DMS79 (cell line): ENCODE data around the gene UNK.
A peak's percentile ranks its signal among the peaks of the same experiment; 100 is the strongest.
"Not testable (repeated sequence)": the region's sequence is repeated elsewhere in the genome, so short reads cannot be mapped to it uniquely, and the experiment has no call there.

Experiments
- DNase-seq: peaks from one replicate; lab custom pipeline; 2025; lab: John Stamatoyannopoulos, UW

Gene UNK

GRCh38 chr17:75773808-75774470, 10.7 kb upstream of the UNK start:
- DNase-seq: no peak

- DNase-seq: no peak
Observed at GRCh38 chr17:75774471-75774990, 10.1 kb upstream of the UNK start.

- no peak for DNase-seq
Observed at GRCh38 chr17:75774991-75775668, 9.5 kb upstream of the UNK start.

GRCh38 chr17:75776386-75777295, 8.0 kb upstream of the UNK start:
- no peak for DNase-seq

GRCh38 chr17:75777296-75777922, 7.2 kb upstream of the UNK start:
- DNase-seq: no peak

GRCh38 chr17:75778066-75778860, 6.3 kb upstream of the UNK start:
- not testable (repeated sequence) for DNase-seq

GRCh38 chr17:75778861-75779249, 5.8 kb upstream of the UNK start:
- no peak for DNase-seq

GRCh38 chr17:75779250-75779986, 5.2 kb upstream of the UNK start:
- DNase-seq: peak; percentile 96

GRCh38 chr17:75779987-75780889, 4.4 kb upstream of the UNK start:
- DNase-seq: no peak

GRCh38 chr17:75783069-75783783, 1.4 kb upstream of the UNK start:
- peak; percentile 56 for DNase-seq

- DNase-seq: peak; percentile 63
Observed at GRCh38 chr17:75783803-75784472, 668 bp upstream of the UNK start.

- DNase-seq: peak; percentile 79
Observed at GRCh38 chr17:75785016-75785890, 647 bp downstream of the UNK start.

GRCh38 chr17:75791254-75791653, 6.6 kb downstream of the UNK start:
- no peak for DNase-seq

- DNase-seq: no peak
Observed at GRCh38 chr17:75793460-75793859, 8.9 kb downstream of the UNK start.

GRCh38 chr17:75795820-75796607, 11.4 kb downstream of the UNK start:
- DNase-seq: no peak

- no peak for DNase-seq
Observed at GRCh38 chr17:75799402-75799801, 14.8 kb downstream of the UNK start.
